HG03060 (cell line): ENCODE data around the gene TTC33.

Experiments used
- ATAC-seq: cut with Tn5 transposase; IDR thresholded peaks from one replicate; pipeline ENCODE4 v1.9.1; 2021; ENCODE audit warnings: low read depth, moderate number of reproducible peaks; ENCODE audit not compliant: unreplicated experiment

The TTC33 gene

GRCh38 chr5:40551496-40552491, 204.0 kb downstream of the TTC33 start:
- ATAC-seq: no peak

GRCh38 chr5:40550481-40550880, 205.3 kb downstream of the TTC33 start:
- no peak for ATAC-seq

DNA sequence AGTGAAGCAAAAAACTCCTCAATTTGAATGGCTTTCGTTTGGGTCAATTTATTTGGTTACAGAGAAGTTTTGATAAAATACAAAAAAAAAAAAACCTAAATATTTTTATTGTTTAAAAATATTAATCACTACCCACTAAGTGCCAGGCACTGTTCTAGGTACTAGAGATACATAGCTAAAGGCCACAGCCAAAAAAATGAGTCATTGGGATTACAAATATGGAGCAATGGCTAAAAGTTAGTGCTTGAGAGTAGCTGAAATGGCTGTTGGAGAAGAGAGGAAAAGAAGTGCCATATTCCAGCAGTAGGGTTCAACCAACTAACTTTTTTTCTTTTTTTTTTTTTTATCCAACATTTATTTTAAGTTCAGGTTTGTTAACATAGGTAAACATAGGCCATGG, 206.1 kb downstream of the TTC33 start:
- ATAC-seq: no peak

DNA sequence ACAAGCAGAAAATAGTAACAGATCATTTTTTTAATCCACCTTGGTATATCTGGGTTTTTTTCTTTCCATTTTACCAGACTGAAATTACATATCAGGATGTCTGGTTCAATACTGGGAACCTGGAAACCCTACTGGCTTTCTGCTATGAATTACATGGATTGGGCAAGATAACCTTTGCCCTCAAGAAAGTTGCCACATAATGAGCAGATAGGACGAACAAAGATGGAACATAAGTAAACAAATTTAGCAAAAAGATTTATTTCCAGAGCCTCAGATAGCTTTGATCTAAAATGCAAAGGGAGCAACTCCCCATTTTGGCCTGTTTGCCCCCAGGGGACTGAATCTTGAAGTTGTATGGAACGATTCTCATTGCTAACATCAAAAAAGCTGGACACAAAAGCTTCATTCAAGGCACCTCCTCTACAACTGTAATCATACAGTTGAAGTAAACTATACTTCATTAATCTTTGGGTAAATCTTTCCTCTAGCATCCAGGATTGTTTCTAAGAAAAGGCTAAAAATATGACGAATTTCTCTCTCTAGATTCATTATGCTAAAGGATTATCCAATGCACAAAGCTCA, 207.7 kb downstream of the TTC33 start:
- no peak for ATAC-seq

GRCh38 chr5:40547557-40547956, 208.2 kb downstream of the TTC33 start:
- no peak for ATAC-seq

DNA sequence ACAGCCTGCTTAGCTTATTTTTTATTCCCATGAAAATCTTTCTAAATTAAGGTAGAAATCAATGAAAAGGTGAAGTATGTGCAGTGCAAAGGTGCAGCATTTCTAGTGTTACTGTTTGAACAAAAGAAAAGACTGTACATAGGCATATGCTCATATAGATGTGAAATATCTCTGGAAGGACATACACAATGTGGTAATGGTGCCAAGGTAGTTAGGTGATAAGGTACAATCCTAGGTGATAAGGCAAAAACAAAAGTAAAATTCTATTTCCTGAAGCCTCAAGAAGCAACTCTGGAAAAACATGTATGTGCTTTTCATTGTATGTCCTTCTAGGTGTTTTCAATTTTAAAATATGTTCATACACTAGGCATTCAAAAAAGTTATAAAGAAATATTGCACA, 215.5 kb downstream of the TTC33 start:
- ATAC-seq: no peak

- ATAC-seq: no peak
Observed at GRCh38 chr5:40524677-40525076, 231.1 kb downstream of the TTC33 start.

DNA sequence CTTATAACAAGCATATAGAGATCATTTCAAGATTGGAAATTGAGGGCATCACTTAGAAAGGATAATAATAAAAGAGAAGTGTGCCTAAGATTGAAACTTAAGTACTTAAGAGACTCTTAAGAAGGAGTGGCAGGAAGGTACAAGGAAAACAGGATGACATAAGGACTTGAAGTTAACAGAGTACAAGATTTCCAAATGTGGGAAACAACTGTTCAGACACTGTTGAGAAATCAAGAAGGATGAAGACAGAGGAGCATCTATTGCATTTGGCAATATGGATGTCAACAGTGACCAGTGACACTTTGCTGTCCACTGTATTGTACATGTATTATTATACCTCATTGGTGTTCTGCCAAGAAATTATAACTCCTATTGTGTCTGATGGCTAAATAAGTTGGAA, 233.8 kb downstream of the TTC33 start:
- ATAC-seq: no peak

DNA sequence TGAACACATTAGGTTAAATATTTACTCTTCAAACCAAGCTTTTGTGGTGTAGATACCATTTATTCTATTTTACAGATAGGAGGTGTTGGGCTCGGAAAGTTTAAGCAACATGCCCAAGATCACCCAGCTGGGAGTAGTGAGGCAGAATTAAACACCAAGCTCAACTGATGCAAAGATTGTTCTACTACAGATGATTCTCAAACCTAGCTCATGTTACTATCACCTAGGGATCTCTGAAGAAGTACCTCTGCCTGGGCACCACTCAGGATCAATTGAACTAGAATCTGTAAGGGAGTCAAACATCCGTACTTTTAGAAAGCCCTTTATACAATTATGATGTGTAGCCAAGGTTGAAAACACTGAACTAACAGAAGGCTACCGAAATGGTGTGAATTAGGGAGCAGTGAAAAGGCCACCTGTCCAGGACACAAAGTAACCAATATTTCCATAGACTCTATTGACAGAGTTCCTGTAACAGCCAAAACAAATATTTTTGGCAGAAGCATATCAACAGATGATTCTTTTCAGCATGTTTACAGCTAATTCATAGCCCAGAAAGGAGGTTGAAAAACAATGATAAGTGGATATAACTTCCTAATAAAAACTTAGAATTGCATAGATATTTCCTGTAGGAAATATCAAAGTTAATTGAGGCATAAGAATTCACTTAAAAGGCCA, 234.5 kb downstream of the TTC33 start:
- ATAC-seq: no peak

DNA sequence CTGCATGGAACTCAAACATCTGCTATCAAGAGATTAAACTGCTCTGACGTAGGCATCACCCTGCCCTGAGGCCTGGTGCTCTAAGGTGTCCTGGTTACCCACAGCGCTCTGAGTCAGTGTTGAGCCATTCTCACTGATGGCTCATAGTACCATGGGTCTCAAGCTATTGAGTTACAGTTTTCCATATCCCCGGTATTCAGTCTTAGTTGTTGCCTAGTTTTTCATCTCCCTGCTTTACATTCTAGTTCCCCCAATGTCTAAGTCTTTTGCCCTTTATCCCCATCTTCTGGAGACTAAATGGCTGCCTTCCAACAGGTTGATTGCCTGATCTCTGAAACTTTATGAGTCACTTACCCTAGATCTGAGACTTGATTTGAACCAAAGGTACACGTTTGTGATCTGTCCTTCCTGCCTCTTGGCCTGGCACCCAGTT, 237.3 kb downstream of the TTC33 start:
- ATAC-seq: no peak

GRCh38 chr5:40515476-40515875, 240.3 kb downstream of the TTC33 start:
- ATAC-seq: no peak

- ATAC-seq: no peak
Observed at GRCh38 chr5:40514976-40515375, 240.8 kb downstream of the TTC33 start.

DNA sequence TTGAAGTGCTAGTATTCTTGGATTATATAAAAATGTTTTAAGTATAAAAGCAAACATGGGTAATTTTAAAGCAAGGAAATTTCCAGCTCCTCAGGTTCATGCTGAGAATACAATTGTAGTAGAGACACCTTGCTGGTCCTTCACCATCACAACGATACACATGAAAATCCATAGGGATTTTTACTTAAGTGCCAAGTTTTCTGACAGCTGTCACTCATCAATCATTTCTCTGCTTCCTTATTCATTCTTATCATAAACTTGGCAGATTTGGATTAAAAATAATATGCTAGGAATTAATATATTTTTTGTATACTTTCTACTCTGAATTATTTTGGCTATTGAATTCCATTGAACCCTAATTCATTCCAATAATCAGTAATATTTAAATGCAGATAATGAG, 244.0 kb downstream of the TTC33 start:
- ATAC-seq: no peak

GRCh38 chr5:40507095-40507494, 248.7 kb downstream of the TTC33 start:
- no peak for ATAC-seq

- no peak for ATAC-seq
Observed at GRCh38 chr5:40505031-40505430, 250.7 kb downstream of the TTC33 start.

DNA sequence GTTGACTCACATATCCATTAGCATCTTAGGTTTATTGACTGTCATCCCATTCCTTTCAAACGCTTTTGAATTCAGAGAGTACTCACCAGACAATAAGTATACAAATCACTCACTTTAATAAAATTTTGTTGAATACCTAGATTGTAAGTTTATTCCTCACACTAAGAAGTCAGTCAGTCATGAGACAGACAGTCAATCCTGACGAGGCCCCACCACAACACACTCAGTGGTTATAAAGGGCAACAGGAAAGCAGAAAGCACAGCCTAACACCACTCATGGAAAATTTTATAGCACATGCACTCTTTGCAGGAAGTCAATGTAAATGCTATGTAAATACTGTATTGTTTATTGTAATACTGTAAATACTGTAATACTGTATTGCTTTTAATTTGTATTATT, 252.3 kb downstream of the TTC33 start:
- ATAC-seq: no peak

GRCh38 chr5:40502736-40503135, 253.0 kb downstream of the TTC33 start:
- no peak for ATAC-seq

GRCh38 chr5:40501711-40502444, 253.9 kb downstream of the TTC33 start:
- no peak for ATAC-seq

DNA sequence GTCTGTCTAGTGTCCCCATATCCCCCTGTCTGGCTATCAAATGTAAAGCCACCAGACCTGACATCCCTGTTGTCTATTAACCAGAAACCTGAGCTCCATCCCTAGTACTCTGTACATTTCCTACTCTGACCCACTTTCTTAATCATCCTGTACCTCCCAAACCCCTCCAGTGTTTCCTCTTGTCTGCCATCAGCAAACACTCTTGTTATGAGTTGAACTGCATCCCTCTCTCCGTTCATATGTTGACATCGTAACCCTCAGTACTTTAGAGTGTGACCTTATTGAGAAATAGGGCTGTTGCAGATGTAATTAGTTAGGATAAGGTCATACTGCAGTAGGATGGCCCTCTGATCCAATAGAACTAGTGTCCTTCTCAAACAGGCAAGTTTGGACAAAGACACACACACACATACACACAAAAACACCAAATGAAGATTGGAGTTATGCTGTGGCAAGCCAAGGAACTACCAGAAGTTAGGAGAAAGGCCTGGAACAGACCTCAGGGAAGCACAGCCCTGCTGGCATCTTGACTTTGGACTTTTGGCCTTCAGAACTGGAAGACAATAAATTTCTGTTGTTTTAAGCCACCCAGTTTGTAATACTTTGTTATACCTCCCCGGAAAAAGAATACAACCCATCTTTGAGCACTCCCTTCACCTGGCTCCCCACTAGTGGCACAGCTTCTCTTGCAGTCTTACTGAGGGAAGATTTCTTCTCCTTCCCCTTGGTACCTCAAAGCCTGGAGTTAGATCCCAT, 256.1 kb downstream of the TTC33 start:
- no peak for ATAC-seq

- ATAC-seq: no peak
Observed at GRCh38 chr5:40499007-40499406, 256.8 kb downstream of the TTC33 start.
